ENCODE data around the gene CHMP6. TPM values are rescaled to one million over a fixed set of nuclear protein-coding genes. Genes with fewer than 3 reads are reported as not detected.

Gene CHMP6
- total RNA-seq, 3 donors from 2014 or later (not counting 1 experiment from before 2014, with no cell fraction given): 26.8 to 33.3 (median 33.0) TPM

GRCh38 chr17:81044764-81045589 lies 53.3 kb downstream of the CHMP6 start:
- intact Hi-C loops (cut with micrococcal nuclease): no loop called here
- WGBS (ENCODE audit: insufficient coverage): 77% methylated on average over 28 of the region's 28 CpGs
- Histone ChIP-seq H3K9me3 (ENCODE audit: control insufficient read depth, insufficient read depth, low read length) (no peaks in the 10 kb centered on the region), H3K4me3 (ENCODE audit: low read length) (no peak overlapping the region), H3K36me3 (ENCODE audit: control insufficient read depth, insufficient read depth, low read length) (no peaks in the 10 kb centered on the region), H3K27me3 (ENCODE audit: control insufficient read depth, insufficient read depth, low read length) (no peaks in the 10 kb centered on the region), H3K27ac (ENCODE audit: low read length) (no peak overlapping the region), H3K4me1 (ENCODE audit: control insufficient read depth, insufficient read depth, low read length) (peaks cover 21% of the 10 kb centered on the region)
- TF ChIP-seq CTCF (IDR thresholded peaks at IDR 0.05): no peak
- no peak for DNase-seq
- no peak for ATAC-seq
- H3K27me3 Mint-ChIP-seq (ENCODE audit: low read depth in 2 of 2): no peaks in the 10 kb centered on the region
- no peak overlapping the region for H3K4me3 Mint-ChIP-seq
- peaks cover 12 to 21% of the 10 kb centered on the region in 2 donors for H3K4me1 Mint-ChIP-seq
- H3K9me3 Mint-ChIP-seq: no peaks in the 10 kb centered on the region
- no peaks in the 10 kb centered on the region for H3K36me3 Mint-ChIP-seq
- H3K27ac Mint-ChIP-seq: no peak overlapping the region

GRCh38 chr17:81045590-81046095 lies 54.0 kb downstream of the CHMP6 start:
- Mint-ChIP-seq H3K9me3 (no peaks in the 10 kb centered on the region), H3K27ac (no peak overlapping the region), H3K4me1 (peaks cover 12 to 21% of the 10 kb centered on the region in 2 donors), H3K4me3 (no peak overlapping the region), H3K36me3 (no peaks in the 10 kb centered on the region), H3K27me3 (ENCODE audit: low read depth in 2 of 2) (no peaks in the 10 kb centered on the region)
- Histone ChIP-seq H3K4me3 (ENCODE audit: low read length) (no peak overlapping the region), H3K27ac (ENCODE audit: low read length) (no peak overlapping the region), H3K4me1 (ENCODE audit: control insufficient read depth, insufficient read depth, low read length) (peaks cover 28% of the 10 kb centered on the region), H3K27me3 (ENCODE audit: control insufficient read depth, insufficient read depth, low read length) (no peaks in the 10 kb centered on the region), H3K36me3 (ENCODE audit: control insufficient read depth, insufficient read depth, low read length) (no peaks in the 10 kb centered on the region), H3K9me3 (ENCODE audit: control insufficient read depth, insufficient read depth, low read length) (no peaks in the 10 kb centered on the region)
- no peak for TF ChIP-seq CTCF (IDR thresholded peaks at IDR 0.05)
- WGBS (ENCODE audit: insufficient coverage): 62% methylated on average over 9 of the region's 9 CpGs
- intact Hi-C loops (cut with micrococcal nuclease): no loop called here
- ATAC-seq: no peak
- no peak for DNase-seq

- peaks cover 34% of the 10 kb centered on the region for H3K4me1 ChIP-seq (ENCODE audit: control insufficient read depth, insufficient read depth, low read length)
- no peak for DNase-seq
- no peak overlapping the region for H3K27ac ChIP-seq (ENCODE audit: low read length)
- no peak for TF ChIP-seq CTCF (IDR thresholded peaks at IDR 0.05)
- Mint-ChIP-seq H3K9me3 (no peaks in the 10 kb centered on the region), H3K27me3 (ENCODE audit: low read depth in 2 of 2) (no peaks in the 10 kb centered on the region), H3K4me3 (no peak overlapping the region), H3K36me3 (no peaks in the 10 kb centered on the region), H3K4me1 (peaks cover 12 to 21% of the 10 kb centered on the region in 2 donors), H3K27ac (no peak overlapping the region)
- intact Hi-C loops (cut with micrococcal nuclease): no loop called here
- no peaks in the 10 kb centered on the region for H3K27me3 ChIP-seq (ENCODE audit: control insufficient read depth, insufficient read depth, low read length)
- WGBS (ENCODE audit: insufficient coverage): 92% methylated on average over 17 of the region's 17 CpGs
- no peaks in the 10 kb centered on the region for H3K36me3 ChIP-seq (ENCODE audit: control insufficient read depth, insufficient read depth, low read length)
- no peak for ATAC-seq
- no peak overlapping the region for H3K4me3 ChIP-seq (ENCODE audit: low read length)
- no peaks in the 10 kb centered on the region for H3K9me3 ChIP-seq (ENCODE audit: control insufficient read depth, insufficient read depth, low read length)
Measured at GRCh38 chr17:81046132-81046769, 54.6 kb downstream of the CHMP6 start.
